HG03095 (cell line): Measurements from ENCODE around the gene MLXIP.

Experiments used
- ATAC-seq: cut with Tn5 transposase; IDR thresholded peaks from one replicate; pipeline ENCODE4 v1.9.1; 2021; ENCODE audit warnings: moderate library complexity; ENCODE audit not compliant: unreplicated experiment

MLXIP gene

DNA sequence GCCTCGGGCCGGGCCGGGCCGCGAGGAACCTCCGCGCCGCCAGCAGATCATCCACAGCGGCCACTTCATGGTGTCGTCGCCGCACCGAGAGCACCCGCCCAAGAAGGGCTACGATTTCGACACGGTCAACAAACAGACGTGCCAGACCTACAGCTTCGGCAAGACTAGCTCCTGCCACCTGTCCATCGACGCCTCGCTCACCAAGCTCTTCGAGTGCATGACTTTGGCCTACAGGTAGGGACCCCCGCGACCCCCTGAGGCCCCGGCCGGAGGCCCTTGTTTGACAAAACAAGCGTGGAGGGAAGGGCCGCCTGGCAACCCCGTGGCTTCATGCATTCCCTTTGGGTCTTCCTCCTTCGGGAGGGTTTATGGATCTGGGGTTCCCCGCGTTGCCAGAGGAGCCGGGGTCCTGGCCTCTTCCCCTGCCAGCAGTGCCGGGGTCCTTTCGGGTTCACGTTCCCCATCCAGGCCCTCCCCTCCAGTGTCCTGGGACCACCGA lies 526 bp downstream of the MLXIP start:
- ATAC-seq: no peak

DNA sequence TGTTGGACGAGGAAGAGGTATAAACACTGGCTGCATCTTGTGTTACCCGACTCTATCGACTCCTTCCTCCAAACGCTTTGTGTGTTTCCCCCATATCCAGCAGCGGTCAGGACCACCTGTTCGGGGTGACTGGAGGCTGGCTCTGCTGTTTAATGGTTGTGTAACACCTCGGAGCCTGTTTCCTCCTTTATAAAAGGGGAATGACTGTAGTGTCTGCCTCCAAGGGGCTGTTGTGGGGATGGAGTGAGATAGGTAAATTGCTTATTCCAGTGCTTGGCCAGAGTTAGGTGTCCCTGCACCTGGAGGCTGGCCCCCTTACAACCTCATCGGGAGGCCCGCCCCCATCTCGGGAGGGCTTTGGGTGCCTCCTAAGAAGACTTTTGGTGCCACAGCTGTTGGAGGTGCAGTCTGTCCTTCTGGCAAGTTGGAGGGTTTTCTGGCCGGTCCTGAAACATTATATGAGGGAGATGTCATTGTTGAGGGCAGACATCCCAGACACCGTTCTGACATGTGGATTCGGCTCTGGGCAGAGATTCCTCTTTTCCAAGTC lies 1.1 kb downstream of the MLXIP start:
- no peak for ATAC-seq

GRCh38 chr12:122080149-122081082 lies 1.9 kb downstream of the MLXIP start:
- ATAC-seq: no peak

DNA sequence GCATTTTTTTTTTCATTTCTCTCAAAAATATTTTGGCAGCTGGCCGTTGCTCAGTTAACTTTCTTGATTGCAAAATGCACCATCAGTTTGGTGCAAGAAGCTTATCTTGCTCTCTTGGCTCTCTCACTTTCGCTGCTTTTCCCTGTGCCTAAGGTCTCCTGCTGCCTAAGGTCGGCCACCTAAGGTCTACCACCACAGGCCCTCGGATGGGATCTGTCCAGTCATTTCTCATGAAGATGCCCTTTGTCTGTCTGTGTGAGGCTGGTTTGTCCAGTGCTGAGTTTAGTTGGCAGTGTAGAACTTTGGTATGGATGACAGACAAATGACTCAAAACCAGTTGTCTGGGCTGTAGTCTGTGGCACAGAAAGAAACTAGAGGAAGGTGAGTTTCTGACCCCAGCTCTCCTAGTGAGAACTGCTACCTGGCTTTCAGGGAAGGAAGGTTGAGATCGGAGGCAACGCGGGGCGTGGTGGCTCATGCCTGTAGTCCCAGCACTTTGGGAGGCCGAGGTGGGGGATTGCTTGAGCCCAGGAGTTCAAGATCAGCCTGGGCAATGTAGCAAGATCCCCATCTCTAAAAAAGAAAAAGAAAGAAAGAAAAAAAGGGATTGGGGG lies 2.6 kb downstream of the MLXIP start:
- no peak for ATAC-seq

- peak; percentile 60 for ATAC-seq
Measured at GRCh38 chr12:122081697-122082221, 3.2 kb downstream of the MLXIP start.

DNA sequence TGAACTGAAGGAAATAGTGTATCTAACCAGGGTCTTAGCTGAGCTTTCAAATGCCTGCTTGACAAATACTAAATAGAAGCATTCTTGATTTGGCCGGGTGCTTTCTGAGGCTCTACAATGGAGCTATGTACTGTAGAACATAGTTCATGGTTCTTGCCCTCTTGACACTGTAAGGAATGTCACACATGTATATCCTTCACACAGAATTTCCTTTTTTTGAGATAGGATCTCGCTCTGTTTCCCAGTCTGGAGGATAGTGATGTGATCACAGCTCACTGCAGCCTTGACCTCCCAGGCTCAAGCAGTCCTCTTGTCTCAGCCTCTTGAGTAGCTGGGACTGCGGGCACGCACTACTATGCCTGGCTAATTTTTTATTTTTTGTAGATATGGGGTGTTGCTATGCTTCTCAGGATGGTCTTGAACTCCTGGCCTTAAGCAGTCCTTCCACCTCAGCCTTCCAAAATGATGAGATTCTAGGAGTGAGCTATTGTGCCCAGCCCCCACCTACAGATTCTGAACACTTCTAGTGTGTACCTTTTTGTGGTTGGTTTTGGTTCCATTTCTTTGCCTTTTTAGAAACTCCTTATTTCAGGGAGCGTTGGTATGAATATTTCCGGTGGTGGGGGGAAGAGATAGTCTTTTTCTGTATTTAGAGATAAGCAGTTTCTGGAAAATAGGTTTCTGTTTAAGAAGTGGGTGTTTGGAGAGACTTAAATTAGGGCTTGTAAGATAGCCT lies 4.2 kb downstream of the MLXIP start:
- no peak for ATAC-seq

- ATAC-seq: no peak
Measured at GRCh38 chr12:122084857-122085405, 6.4 kb downstream of the MLXIP start.

DNA sequence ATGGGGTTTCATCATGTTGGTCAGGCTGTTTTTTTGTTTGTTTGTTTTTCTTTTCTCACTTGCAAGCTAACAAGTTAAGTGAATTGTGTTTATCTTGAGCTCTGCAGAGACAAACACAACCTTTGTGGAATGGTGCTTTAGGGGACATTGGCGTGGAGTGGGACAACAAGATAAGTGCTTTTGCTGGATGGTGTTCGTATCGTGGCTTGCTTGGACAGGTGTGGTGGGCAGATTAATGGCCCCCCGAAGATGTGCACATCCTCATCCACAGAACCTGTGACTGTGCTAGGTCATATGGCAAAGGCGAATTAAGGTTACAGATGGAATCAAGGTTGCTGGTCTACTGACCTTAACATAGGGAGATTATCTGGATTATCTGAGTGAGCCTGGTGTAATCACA lies 7.0 kb downstream of the MLXIP start:
- ATAC-seq: no peak

- ATAC-seq: no peak
Measured at GRCh38 chr12:122086116-122086515, 7.6 kb downstream of the MLXIP start.

- ATAC-seq: no peak
Measured at GRCh38 chr12:122086641-122087285, 8.2 kb downstream of the MLXIP start.

GRCh38 chr12:122087431-122088178 lies 9.0 kb downstream of the MLXIP start:
- ATAC-seq: no peak

DNA sequence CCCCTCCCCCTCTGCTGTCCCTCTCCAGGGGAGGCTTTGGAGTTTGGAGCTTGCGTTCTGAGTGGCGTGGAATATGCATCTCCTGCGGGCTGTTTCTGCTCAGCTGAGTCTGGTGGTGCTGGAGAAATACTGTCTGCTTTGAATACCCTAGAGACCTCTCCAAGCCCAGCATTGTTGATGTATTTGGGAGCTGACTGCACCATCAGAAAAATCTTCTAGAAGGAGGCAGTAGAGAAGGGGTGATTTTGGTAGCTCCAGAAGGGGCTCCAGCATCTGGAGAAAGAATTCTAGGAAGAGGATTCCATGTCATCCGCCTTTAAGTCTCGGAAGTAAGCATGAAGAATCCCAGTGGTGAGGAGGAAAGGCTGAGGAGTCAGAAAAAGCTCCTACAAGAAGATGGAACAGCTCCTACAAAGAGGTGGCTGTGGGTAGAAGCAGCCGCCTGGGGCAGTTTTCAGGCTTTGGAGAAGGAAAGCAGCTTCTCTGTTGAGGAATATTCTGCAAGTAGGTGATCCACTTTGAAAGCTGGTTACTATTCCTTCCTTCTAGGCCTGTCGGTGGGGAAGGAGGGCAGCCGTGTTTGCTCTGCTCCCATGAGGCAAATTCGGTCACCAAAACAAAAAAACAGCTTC lies 9.7 kb downstream of the MLXIP start:
- no peak for ATAC-seq

DNA sequence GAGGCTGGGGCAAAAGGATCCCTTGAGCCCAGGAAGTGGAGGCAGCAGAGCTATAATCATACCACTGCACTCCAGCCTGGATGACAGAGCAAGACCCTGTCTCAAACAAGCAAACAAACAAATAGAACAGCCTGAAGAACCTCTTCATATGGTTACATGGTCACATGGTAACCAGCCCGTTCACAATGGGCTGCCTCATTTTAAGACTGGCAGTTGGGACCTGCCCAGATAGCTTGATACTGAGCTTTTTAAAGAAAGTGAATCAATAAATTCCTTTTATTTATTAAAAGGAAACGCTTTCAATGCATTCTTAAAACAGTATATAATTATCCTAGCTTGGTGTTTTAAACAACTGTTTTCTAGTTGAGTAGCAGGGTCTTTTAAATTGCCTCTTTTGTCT lies 10.5 kb downstream of the MLXIP start:
- no peak for ATAC-seq

DNA sequence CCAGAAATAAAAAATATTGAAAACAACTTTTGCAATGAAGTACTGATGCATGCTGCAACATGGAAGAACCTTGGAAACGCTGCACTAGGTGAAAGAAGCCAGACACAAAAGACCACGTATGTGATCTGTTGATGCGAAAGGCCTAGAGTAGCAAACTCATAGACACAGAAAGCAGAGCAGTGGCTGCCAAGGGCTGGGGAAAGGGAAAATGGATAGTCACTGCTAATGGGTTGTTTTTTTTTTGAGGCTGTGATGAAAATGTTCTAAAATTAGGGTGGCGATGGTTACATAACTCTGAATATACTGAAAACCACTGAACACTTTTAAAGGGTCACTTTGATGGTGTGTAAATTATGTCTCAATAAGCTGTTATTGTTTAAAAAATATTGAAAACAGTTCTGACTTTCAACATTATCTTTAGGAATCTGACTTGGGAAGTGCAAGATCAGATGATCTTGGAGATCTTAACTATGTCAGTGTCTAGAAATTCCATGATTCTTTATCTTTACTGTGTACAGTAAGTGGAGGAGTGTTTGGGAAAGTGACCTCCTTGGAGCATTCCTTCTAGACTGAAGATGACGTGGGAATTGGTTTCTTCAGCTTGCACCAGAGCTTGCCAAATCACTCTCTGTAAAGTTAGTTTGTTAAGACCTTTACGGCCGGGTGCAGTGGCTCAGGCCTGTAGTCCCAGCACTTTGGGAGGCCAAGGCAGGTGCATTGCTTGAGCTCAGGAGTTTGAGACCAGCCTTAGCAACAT lies 12.4 kb downstream of the MLXIP start:
- no peak for ATAC-seq

GRCh38 chr12:122093098-122093883 lies 14.7 kb downstream of the MLXIP start:
- ATAC-seq: no peak

DNA sequence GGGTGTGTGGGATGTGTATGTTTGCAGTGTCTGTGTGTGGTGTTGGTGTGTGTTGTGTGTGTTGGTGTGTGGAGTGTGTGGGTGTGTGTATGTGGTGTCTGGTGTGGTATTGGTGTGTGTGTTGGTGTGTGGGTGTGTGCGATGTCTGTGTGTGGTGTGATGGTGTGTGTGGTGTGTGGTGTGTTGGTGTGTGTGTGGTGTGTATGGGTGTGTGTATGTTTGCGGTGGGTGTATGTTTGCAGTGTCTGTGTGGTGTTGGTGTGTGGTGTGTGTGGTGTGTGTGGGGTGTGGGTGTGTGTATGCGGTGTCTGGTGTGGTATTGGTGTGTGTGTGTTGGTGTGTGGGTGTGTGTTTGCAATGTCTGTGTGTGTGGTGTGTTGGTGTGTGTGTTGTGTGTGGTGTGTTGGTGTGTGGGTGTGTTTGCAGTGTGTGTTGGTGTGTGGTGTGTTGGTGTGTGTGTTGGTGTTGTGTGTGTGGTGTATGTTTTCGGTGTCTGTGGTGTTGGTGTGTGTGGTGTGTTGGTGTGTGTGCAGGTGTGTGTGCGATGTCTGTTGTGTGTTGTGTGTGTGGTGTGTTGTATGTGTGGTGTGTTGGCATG lies 15.7 kb downstream of the MLXIP start:
- no peak for ATAC-seq
